ENCODE measurements around the gene SYNGR2.

SYNGR2 gene

GRCh38 chr17:78196716-78197115 is 28.3 kb downstream of the SYNGR2 start:
- 98% methylated on average over 4 of the region's 5 CpGs for WGBS
- DNase-seq: no peak

GRCh38 chr17:78197147-78197832 is 28.9 kb downstream of the SYNGR2 start:
- Histone ChIP-seq H3K4ac (ENCODE audit: low read depth in 1 of 2, low read length in 2 of 2) (no peak overlapping the region), H2BK5ac (ENCODE audit: low read depth, low read length, poor library complexity, severe bottlenecking) (no peak overlapping the region), H3K27me3 (ENCODE audit: control insufficient read depth in 1 of 2, insufficient read depth in 1 of 2, low read length in 2 of 2) (no peaks in the 10 kb centered on the region), H2BK12ac (ENCODE audit: low read length in 2 of 2) (no peak overlapping the region), H3K23ac (ENCODE audit: low read length in 2 of 2) (no peak overlapping the region), H3K18ac (ENCODE audit: low read depth in 1 of 2, low read length in 2 of 2) (no peak overlapping the region), H3K9ac (ENCODE audit: low read length) (no peak overlapping the region), H2BK15ac (ENCODE audit: low read depth, poor library complexity, severe bottlenecking) (no peak overlapping the region), H4K8ac (ENCODE audit: low read length) (no peak overlapping the region), H3K9me3 (ENCODE audit: control insufficient read depth, low read length) (no peaks in the 10 kb centered on the region), H4K91ac (ENCODE audit: low read length) (no peak overlapping the region), H3K36me3 (ENCODE audit: control insufficient read depth in 1 of 2, insufficient read depth in 2 of 2, low read depth in 1 of 2, low read length in 2 of 2) (peaks cover 5 to 19% of the 10 kb centered on the region in 2 experiments), H2AK5ac (ENCODE audit: low read length, severe bottlenecking) (no peak overlapping the region), H3K4me2 (ENCODE audit: low read length, poor library complexity, severe bottlenecking) (no peak overlapping the region), H3K27ac (ENCODE audit: low read length, poor library complexity, severe bottlenecking) (peak overlapping the region; percentile 34), H2BK120ac (ENCODE audit: low read depth, low read length) (no peak overlapping the region), H3K4me3 (ENCODE audit: insufficient read depth in 1 of 2, low read depth in 1 of 2, low read length in 2 of 2) (no peak overlapping the region), H3K79me1 (replicated peaks; ENCODE audit: low read length, poor library complexity, severe bottlenecking) (peaks cover 5% of the 10 kb centered on the region), H3K14ac (ENCODE audit: low read length in 2 of 2) (no peak overlapping the region), H3K4me1 (ENCODE audit: control insufficient read depth, insufficient read depth, low read depth, low read length) (peaks cover 19% of the 10 kb centered on the region), H2AFZ (ENCODE audit: low read depth, low read length) (no peak overlapping the region)
- DNase-seq: no peak
- WGBS: 82% methylated on average over 9 of the region's 9 CpGs

More at GRCh38 chr17:78196716-78197115, 28.3 kb downstream of the SYNGR2 start:
- Histone ChIP-seq H3K4me3 (ENCODE audit: insufficient read depth in 1 of 2, low read depth in 1 of 2, low read length in 2 of 2) (no peak overlapping the region), H3K27ac (ENCODE audit: low read length, poor library complexity, severe bottlenecking) (peak overlapping the region; percentile 21), H3K23ac (ENCODE audit: low read length in 2 of 2) (no peak overlapping the region), H3K27me3 (ENCODE audit: control insufficient read depth in 1 of 2, insufficient read depth in 1 of 2, low read length in 2 of 2) (no peaks in the 10 kb centered on the region), H2BK12ac (ENCODE audit: low read length in 2 of 2) (no peak overlapping the region), H3K14ac (ENCODE audit: low read length in 2 of 2) (no peak overlapping the region), H3K9ac (ENCODE audit: low read length) (no peak overlapping the region), H2BK120ac (ENCODE audit: low read depth, low read length) (no peak overlapping the region), H3K4me1 (ENCODE audit: control insufficient read depth, insufficient read depth, low read depth, low read length) (peaks cover 19% of the 10 kb centered on the region), H4K91ac (ENCODE audit: low read length) (no peak overlapping the region), H2BK15ac (ENCODE audit: low read depth, poor library complexity, severe bottlenecking) (no peak overlapping the region), H3K79me1 (replicated peaks; ENCODE audit: low read length, poor library complexity, severe bottlenecking) (peaks cover 5% of the 10 kb centered on the region), H4K8ac (ENCODE audit: low read length) (no peak overlapping the region), H3K9me3 (ENCODE audit: control insufficient read depth, low read length) (no peaks in the 10 kb centered on the region), H3K36me3 (ENCODE audit: control insufficient read depth in 1 of 2, insufficient read depth in 2 of 2, low read depth in 1 of 2, low read length in 2 of 2) (peaks cover 5 to 19% of the 10 kb centered on the region in 2 experiments), H2AK5ac (ENCODE audit: low read length, severe bottlenecking) (no peak overlapping the region), H2AFZ (ENCODE audit: low read depth, low read length) (no peak overlapping the region), H3K18ac (ENCODE audit: low read depth in 1 of 2, low read length in 2 of 2) (no peak overlapping the region), H3K4ac (ENCODE audit: low read depth in 1 of 2, low read length in 2 of 2) (no peak overlapping the region), H2BK5ac (ENCODE audit: low read depth, low read length, poor library complexity, severe bottlenecking) (no peak overlapping the region), H3K4me2 (ENCODE audit: low read length, poor library complexity, severe bottlenecking) (no peak overlapping the region)

- no peak for DNase-seq
- Histone ChIP-seq H3K9ac (ENCODE audit: low read length) (no peak overlapping the region), H3K23ac (ENCODE audit: low read length in 2 of 2) (no peak overlapping the region), H2BK120ac (ENCODE audit: low read depth, low read length) (no peak overlapping the region), H4K8ac (ENCODE audit: low read length) (no peak overlapping the region), H2AK5ac (ENCODE audit: low read length, severe bottlenecking) (no peak overlapping the region), H3K4me2 (ENCODE audit: low read length, poor library complexity, severe bottlenecking) (no peak overlapping the region), H2BK12ac (ENCODE audit: low read length in 2 of 2) (no peak overlapping the region), H3K36me3 (ENCODE audit: control insufficient read depth in 1 of 2, insufficient read depth in 2 of 2, low read depth in 1 of 2, low read length in 2 of 2) (peaks cover 0 to 26% of the 10 kb centered on the region in 2 experiments), H3K18ac (ENCODE audit: low read depth in 1 of 2, low read length in 2 of 2) (no peak overlapping the region), H4K91ac (ENCODE audit: low read length) (no peak overlapping the region), H3K9me3 (ENCODE audit: control insufficient read depth, low read length) (no peaks in the 10 kb centered on the region), H3K4ac (ENCODE audit: low read depth in 1 of 2, low read length in 2 of 2) (no peak overlapping the region), H3K4me1 (ENCODE audit: control insufficient read depth, insufficient read depth, low read depth, low read length) (peaks cover 19% of the 10 kb centered on the region), H2BK5ac (ENCODE audit: low read depth, low read length, poor library complexity, severe bottlenecking) (no peak overlapping the region), H2BK15ac (ENCODE audit: low read depth, poor library complexity, severe bottlenecking) (no peak overlapping the region), H3K27ac (ENCODE audit: low read length, poor library complexity, severe bottlenecking) (no peak overlapping the region), H2AFZ (ENCODE audit: low read depth, low read length) (no peak overlapping the region), H3K79me1 (replicated peaks; ENCODE audit: low read length, poor library complexity, severe bottlenecking) (peaks cover 3% of the 10 kb centered on the region), H3K14ac (ENCODE audit: low read length in 2 of 2) (no peak overlapping the region), H3K4me3 (ENCODE audit: insufficient read depth in 1 of 2, low read depth in 1 of 2, low read length in 2 of 2) (no peak overlapping the region), H3K27me3 (ENCODE audit: control insufficient read depth in 1 of 2, insufficient read depth in 1 of 2, low read length in 2 of 2) (no peaks in the 10 kb centered on the region)
- 94% methylated on average over 6 of the region's 6 CpGs for WGBS
These were observed 32.1 kb downstream of the SYNGR2 start for GRCh38 chr17:78200451-78200850.

GRCh38 chr17:78202666-78203065 is 34.3 kb downstream of the SYNGR2 start:
- Histone ChIP-seq H3K18ac (ENCODE audit: low read depth in 1 of 2, low read length in 2 of 2) (no peak overlapping the region), H2AK5ac (ENCODE audit: low read length, severe bottlenecking) (no peak overlapping the region), H3K4me3 (ENCODE audit: insufficient read depth in 1 of 2, low read depth in 1 of 2, low read length in 2 of 2) (no peak overlapping the region), H3K4me2 (ENCODE audit: low read length, poor library complexity, severe bottlenecking) (no peak overlapping the region), H3K36me3 (ENCODE audit: control insufficient read depth in 1 of 2, insufficient read depth in 2 of 2, low read depth in 1 of 2, low read length in 2 of 2) (peaks cover 0 to 33% of the 10 kb centered on the region in 2 experiments), H2BK120ac (ENCODE audit: low read depth, low read length) (no peak overlapping the region), H3K79me1 (replicated peaks; ENCODE audit: low read length, poor library complexity, severe bottlenecking) (peaks cover 3% of the 10 kb centered on the region), H3K27ac (ENCODE audit: low read length, poor library complexity, severe bottlenecking) (no peak overlapping the region), H3K9ac (ENCODE audit: low read length) (no peak overlapping the region), H4K91ac (ENCODE audit: low read length) (no peak overlapping the region), H2BK5ac (ENCODE audit: low read depth, low read length, poor library complexity, severe bottlenecking) (no peak overlapping the region), H3K4ac (ENCODE audit: low read depth in 1 of 2, low read length in 2 of 2) (no peak overlapping the region), H3K14ac (ENCODE audit: low read length in 2 of 2) (no peak overlapping the region), H3K27me3 (ENCODE audit: control insufficient read depth in 1 of 2, insufficient read depth in 1 of 2, low read length in 2 of 2) (no peaks in the 10 kb centered on the region), H2BK12ac (ENCODE audit: low read length in 2 of 2) (no peak overlapping the region), H3K4me1 (ENCODE audit: control insufficient read depth, insufficient read depth, low read depth, low read length) (peaks cover 6% of the 10 kb centered on the region), H4K8ac (ENCODE audit: low read length) (no peak overlapping the region), H3K23ac (ENCODE audit: low read length in 2 of 2) (no peak overlapping the region), H2BK15ac (ENCODE audit: low read depth, poor library complexity, severe bottlenecking) (no peak overlapping the region), H2AFZ (ENCODE audit: low read depth, low read length) (no peak overlapping the region), H3K9me3 (ENCODE audit: control insufficient read depth, low read length) (no peaks in the 10 kb centered on the region)
- no peak for DNase-seq
- 96% methylated on average over 8 of the region's 8 CpGs for WGBS
